Colonic mucosa (tissue), 4 donors: ENCODE results near the gene TEN1. TPM values are rescaled to one million over a fixed set of nuclear protein-coding genes. Genes with fewer than 3 reads are reported as not detected.

ENCODE experiments used
- DNase-seq: peaks from one replicate; pipeline ENCODE4 v3.0.0-alpha.2; 2020
- H3K27ac ChIP-seq: fragments of 200-600 bp; one replicate; pipeline ENCODE4 v1.8.0; 2021
- H3K27me3 ChIP-seq: fragments of 200-600 bp; one replicate; pipeline ENCODE4 v1.8.0; 2021
- H3K36me3 ChIP-seq: fragments of 200-600 bp; one replicate; pipeline ENCODE4 v1.8.0; 2021
- H3K4me1 ChIP-seq: fragments of 200-600 bp; one replicate; pipeline ENCODE4 v1.8.0; 2021; ENCODE audit warnings: mild to moderate bottlenecking
- H3K4me3 ChIP-seq: fragments of 200-600 bp; one replicate; pipeline ENCODE4 v1.8.0; 2021
- H3K9ac ChIP-seq, 2 donors: one replicate each; pipeline ENCODE4 v1.7.0; 2013; ENCODE audit warnings: control low read depth in 2 of 2, low read depth in 2 of 2, low read length in 2 of 2
- H3K9me3 ChIP-seq: fragments of 200-600 bp; one replicate; pipeline ENCODE4 v1.8.0; 2021
- intact Hi-C: fragments of 100-400 bp; cut with DNase I; formaldehyde crosslinking; loops from one replicate; pipeline ENCODE4 v1.14.1; 2022
- total RNA-seq, 2 donors: library from RNA; stranded (reverse); fragmentation: NEBNext Ultra II Directional in 1 of 2; extraction: Animal tissue kit (Norgen Biotek cat#: 25700) in 1 of 2; gene quantifications; one replicate each; pipeline ENCODE4 v1.2.1, GENCODE V29; 2021
- TF ChIP-seq, protein P1 (sequence below): fragments of 200-600 bp; IDR thresholded peaks from one replicate; pipeline ENCODE4 v1.8.0; 2022; ENCODE audit warnings: antibody characterized with exemption, mild to moderate bottlenecking
- donor health status: healthy.
- donor health status: DM: no; HTN: no; CAD: no.
- donor health status: DM: no; HTN: no; CAD: no.

The TEN1 gene
- total RNA-seq, 2 donors from 2014 or later, result 15.9 to 18.6 TPM

DNA sequence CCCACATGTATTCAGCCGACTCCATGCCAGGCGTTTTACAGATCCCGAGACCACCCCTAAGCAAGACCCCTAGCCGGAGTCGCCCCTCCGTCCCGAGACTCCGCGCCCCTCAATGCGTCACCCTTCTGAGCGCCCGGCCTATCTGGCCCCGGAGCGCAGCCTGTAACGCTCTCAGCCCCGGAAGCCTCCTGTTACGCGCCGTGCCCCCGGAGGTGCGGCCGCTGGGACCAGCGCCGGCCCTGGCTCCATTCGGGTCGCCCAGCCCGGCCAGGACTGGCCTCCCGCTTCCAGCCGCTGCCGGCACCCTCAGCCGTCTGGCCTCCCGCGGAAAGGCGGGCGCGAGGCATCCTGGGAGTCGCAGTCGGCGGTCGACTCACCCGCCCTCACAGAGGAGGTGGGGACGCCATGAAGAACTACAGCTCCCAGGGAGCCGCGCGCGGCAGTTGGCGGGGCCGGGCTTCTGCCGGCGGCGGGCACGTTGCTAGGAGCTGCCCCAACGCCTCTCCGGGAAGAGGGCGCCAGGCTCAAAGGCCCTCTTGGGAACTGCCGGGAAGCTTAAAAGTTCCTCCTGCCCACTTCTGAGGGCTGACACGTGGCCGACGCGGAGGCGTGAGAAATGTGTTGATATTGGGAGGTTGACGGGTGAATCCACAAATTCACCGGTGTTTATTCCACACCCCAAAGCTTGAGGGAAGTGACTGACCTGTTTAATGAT is 38.2 kb upstream of the TEN1 start, which contains the start of gene FBF1:
TSS of gene FBF1 (minus strand) at position 316 of the 715 bp plus-strand sequence. CDS start 2,893 bp downstream, outside the sequence.
- peak within 1 kb of the TSS; percentile 74 to 89 for H3K9ac ChIP-seq
- no peaks in the 10 kb centered on the region for H3K36me3 ChIP-seq
- no peaks in the 10 kb centered on the region for H3K27me3 ChIP-seq
- DNase-seq, result peak; percentile 96
- TF ChIP-seq, protein P1, sequence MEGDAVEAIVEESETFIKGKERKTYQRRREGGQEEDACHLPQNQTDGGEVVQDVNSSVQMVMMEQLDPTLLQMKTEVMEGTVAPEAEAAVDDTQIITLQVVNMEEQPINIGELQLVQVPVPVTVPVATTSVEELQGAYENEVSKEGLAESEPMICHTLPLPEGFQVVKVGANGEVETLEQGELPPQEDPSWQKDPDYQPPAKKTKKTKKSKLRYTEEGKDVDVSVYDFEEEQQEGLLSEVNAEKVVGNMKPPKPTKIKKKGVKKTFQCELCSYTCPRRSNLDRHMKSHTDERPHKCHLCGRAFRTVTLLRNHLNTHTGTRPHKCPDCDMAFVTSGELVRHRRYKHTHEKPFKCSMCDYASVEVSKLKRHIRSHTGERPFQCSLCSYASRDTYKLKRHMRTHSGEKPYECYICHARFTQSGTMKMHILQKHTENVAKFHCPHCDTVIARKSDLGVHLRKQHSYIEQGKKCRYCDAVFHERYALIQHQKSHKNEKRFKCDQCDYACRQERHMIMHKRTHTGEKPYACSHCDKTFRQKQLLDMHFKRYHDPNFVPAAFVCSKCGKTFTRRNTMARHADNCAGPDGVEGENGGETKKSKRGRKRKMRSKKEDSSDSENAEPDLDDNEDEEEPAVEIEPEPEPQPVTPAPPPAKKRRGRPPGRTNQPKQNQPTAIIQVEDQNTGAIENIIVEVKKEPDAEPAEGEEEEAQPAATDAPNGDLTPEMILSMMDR, result no peak
- intact Hi-C loops, result no loop called here
- peak within 1 kb of the TSS; percentile 74 for H3K4me3 ChIP-seq
- H3K27ac ChIP-seq, result no peak within 1 kb of the TSS
- H3K4me1 ChIP-seq, result no peaks in the 10 kb centered on the region
- H3K9me3 ChIP-seq, result no peaks in the 10 kb centered on the region

DNA sequence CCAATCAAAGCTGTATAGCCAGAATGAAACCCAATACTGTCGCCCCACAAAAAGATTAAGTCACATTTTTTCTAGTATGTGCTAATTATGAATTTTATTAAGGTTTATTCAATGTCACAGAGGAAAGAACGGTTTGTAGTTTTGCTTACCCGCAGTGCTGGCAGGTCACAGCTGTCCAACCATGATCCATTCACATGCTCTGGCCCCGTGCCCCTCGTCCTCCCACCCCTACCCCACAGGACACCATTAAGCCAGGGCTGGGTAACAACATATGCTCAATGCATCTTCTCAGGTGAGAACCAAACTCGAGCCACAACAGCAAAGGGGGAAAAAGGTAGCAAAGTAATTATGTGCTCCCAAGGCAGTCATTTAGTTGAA is 37.6 kb upstream of the TEN1 start:
- DNase-seq, result no peak
- H3K9ac ChIP-seq, result peak overlapping the region in 1 of 2 donors; percentile 74
- intact Hi-C loops, result no loop called here
- peak overlapping the region; percentile 74 for H3K4me3 ChIP-seq
- H3K9me3 ChIP-seq, result no peaks in the 10 kb centered on the region
- no peaks in the 10 kb centered on the region for H3K4me1 ChIP-seq
- H3K27me3 ChIP-seq, result no peaks in the 10 kb centered on the region
- TF ChIP-seq, protein P1, result no peak
- no peak overlapping the region for H3K27ac ChIP-seq
- peaks cover 3% of the 10 kb centered on the region for H3K36me3 ChIP-seq

DNA sequence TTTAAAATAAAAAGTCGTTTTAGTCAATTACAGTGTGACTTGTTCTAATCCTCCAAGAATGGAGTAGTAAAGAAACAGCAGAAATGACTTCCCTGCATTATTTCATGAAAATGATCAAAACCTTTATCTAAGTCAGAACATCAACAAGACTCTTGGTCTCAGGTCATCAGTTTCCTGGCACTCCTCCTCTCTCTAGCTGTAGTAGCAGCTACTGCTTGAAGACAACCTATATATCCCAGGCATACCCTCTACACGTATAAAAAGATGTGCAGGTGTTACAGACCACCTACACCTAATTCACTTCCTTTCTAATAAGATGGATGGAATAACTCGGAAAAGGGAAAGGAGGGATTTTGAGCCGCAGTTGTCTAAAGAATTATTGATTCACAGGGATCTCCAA is 36.6 kb upstream of the TEN1 start:
- Histone ChIP-seq H3K27ac (no peak overlapping the region), H3K9me3 (no peaks in the 10 kb centered on the region), H3K4me3 (no peak overlapping the region), H3K36me3 (peaks cover 8% of the 10 kb centered on the region), H3K4me1 (no peaks in the 10 kb centered on the region), H3K27me3 (no peaks in the 10 kb centered on the region), H3K9ac (no peak overlapping the region)
- TF ChIP-seq, protein P1, result no peak
- intact Hi-C loops, result no loop called here
- no peak for DNase-seq

DNA sequence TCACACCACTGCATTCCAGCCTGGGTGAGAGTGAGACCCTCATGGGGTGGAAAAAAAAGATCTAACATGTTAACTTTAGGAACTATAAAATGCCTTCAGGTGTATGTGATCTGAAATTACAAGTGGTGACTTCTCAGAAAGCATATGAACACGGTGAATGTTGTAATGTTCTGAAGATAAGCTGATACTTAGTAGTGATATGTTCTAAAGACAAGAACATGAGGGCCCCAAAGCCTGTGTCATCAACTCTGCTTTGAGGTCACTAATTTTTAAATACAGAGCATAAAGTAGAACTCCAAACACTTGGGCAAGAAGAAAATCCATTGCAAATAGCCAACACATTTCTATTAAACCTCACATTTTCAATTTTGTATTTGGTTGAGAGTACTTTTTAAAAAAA is 35.5 kb upstream of the TEN1 start:
- intact Hi-C loops, result no loop called here
- H3K9me3 ChIP-seq, result no peaks in the 10 kb centered on the region
- no peak overlapping the region for H3K27ac ChIP-seq
- H3K4me3 ChIP-seq, result no peak overlapping the region
- H3K4me1 ChIP-seq, result no peaks in the 10 kb centered on the region
- TF ChIP-seq, protein P1, result no peak
- no peaks in the 10 kb centered on the region for H3K27me3 ChIP-seq
- H3K36me3 ChIP-seq, result peaks cover 17% of the 10 kb centered on the region
- H3K9ac ChIP-seq, result no peak overlapping the region
- no peak for DNase-seq

DNA sequence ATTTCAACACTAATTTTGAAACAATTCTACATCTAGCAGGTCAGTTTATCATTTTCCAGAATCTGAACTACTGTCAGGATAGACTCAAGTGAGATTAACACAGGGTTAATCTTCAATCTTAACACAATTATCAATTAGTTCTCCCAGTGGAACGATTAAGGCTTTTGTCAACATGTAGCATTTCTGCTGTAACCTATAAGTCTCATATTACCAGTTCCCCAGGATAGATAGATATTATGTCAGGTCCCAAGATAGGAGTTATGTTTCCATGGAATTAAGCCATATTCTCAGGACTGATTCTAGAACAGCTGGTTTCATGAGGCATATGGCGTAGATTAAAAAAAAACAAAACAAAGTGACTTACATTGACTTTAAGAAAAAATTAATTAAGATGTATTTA is 33.8 kb upstream of the TEN1 start:
- intact Hi-C loops, result no loop called here
- H3K4me1 ChIP-seq, result no peaks in the 10 kb centered on the region
- H3K27me3 ChIP-seq, result no peaks in the 10 kb centered on the region
- no peak overlapping the region for H3K4me3 ChIP-seq
- no peak for DNase-seq
- H3K36me3 ChIP-seq, result peaks cover 26% of the 10 kb centered on the region
- no peak overlapping the region for H3K9ac ChIP-seq
- H3K9me3 ChIP-seq, result no peaks in the 10 kb centered on the region
- H3K27ac ChIP-seq, result no peak overlapping the region
- TF ChIP-seq, protein P1, result no peak
